ENCODE results near the gene COX4I2.
"Not testable (repeated sequence)": the region's sequence is repeated elsewhere in the genome, so short reads cannot be mapped to it uniquely, and the experiment has no call there.

The COX4I2 gene

GRCh38 chr20:31637660-31638059, at the start of gene COX4I2:
Gene COX4I2, plus strand, starts transcription at chr20:31637912. Its CDS starts 1,106 bp downstream, at chr20:31639018.
- no peaks in the 10 kb centered on the region for H3K4me1 ChIP-seq (ENCODE audit: control insufficient read depth, low read depth, low read length)
- H3K9me3 ChIP-seq (ENCODE audit: control insufficient read depth, low read depth, low read length), result no peaks in the 10 kb centered on the region
- H3K36me3 ChIP-seq (ENCODE audit: control insufficient read depth, low read depth, low read length), result no peaks in the 10 kb centered on the region
- no peak within 1 kb of the TSS for H3K4me3 ChIP-seq (ENCODE audit: low read length)
- no peak within 1 kb of the TSS for H3K27ac ChIP-seq (ENCODE audit: low read length)
- no peaks in the 10 kb centered on the region for H3K27me3 ChIP-seq (ENCODE audit: control insufficient read depth, insufficient read depth, low read length)
- no peak within 1 kb of the TSS for H3K9ac ChIP-seq (ENCODE audit: low read length)

- no peaks in the 10 kb centered on the region for H3K9me3 ChIP-seq (ENCODE audit: control insufficient read depth, low read depth, low read length)
- H3K4me1 ChIP-seq (ENCODE audit: control insufficient read depth, low read depth, low read length), result peaks cover 29% of the 10 kb centered on the region
- H3K27me3 ChIP-seq (ENCODE audit: control insufficient read depth, insufficient read depth, low read length), result peaks cover 11% of the 10 kb centered on the region
- no peak overlapping the region for H3K9ac ChIP-seq (ENCODE audit: low read length)
- H3K4me3 ChIP-seq (ENCODE audit: low read length), result no peak overlapping the region
- H3K36me3 ChIP-seq (ENCODE audit: control insufficient read depth, low read depth, low read length), result no peaks in the 10 kb centered on the region
- peak overlapping the region; percentile 44 for H3K27ac ChIP-seq (ENCODE audit: low read length)
Measured at GRCh38 chr20:31590717-31591225, 46.9 kb upstream of the COX4I2 start.

GRCh38 chr20:31593221-31594001, 44.3 kb upstream of the COX4I2 start:
- Histone ChIP-seq H3K4me3 (ENCODE audit: low read length) (no peak overlapping the region), H3K36me3 (ENCODE audit: control insufficient read depth, low read depth, low read length) (no peaks in the 10 kb centered on the region), H3K27me3 (ENCODE audit: control insufficient read depth, insufficient read depth, low read length) (peaks cover 2% of the 10 kb centered on the region), H3K9me3 (ENCODE audit: control insufficient read depth, low read depth, low read length) (no peaks in the 10 kb centered on the region), H3K4me1 (ENCODE audit: control insufficient read depth, low read depth, low read length) (peaks cover 21% of the 10 kb centered on the region), H3K27ac (ENCODE audit: low read length) (no peak overlapping the region), H3K9ac (ENCODE audit: low read length) (no peak overlapping the region)

GRCh38 chr20:31594002-31594557, 43.6 kb upstream of the COX4I2 start:
- no peaks in the 10 kb centered on the region for H3K36me3 ChIP-seq (ENCODE audit: control insufficient read depth, low read depth, low read length)
- no peaks in the 10 kb centered on the region for H3K27me3 ChIP-seq (ENCODE audit: control insufficient read depth, insufficient read depth, low read length)
- no peak overlapping the region for H3K9ac ChIP-seq (ENCODE audit: low read length)
- H3K4me1 ChIP-seq (ENCODE audit: control insufficient read depth, low read depth, low read length), result peaks cover 21% of the 10 kb centered on the region
- no peaks in the 10 kb centered on the region for H3K9me3 ChIP-seq (ENCODE audit: control insufficient read depth, low read depth, low read length)
- H3K27ac ChIP-seq (ENCODE audit: low read length), result no peak overlapping the region
- no peak overlapping the region for H3K4me3 ChIP-seq (ENCODE audit: low read length)

- Histone ChIP-seq H3K4me1 (ENCODE audit: control insufficient read depth, low read depth, low read length) (peaks cover 21% of the 10 kb centered on the region), H3K4me3 (ENCODE audit: low read length) (no peak overlapping the region), H3K9ac (ENCODE audit: low read length) (no peak overlapping the region), H3K9me3 (ENCODE audit: control insufficient read depth, low read depth, low read length) (no peaks in the 10 kb centered on the region), H3K36me3 (ENCODE audit: control insufficient read depth, low read depth, low read length) (no peaks in the 10 kb centered on the region), H3K27me3 (ENCODE audit: control insufficient read depth, insufficient read depth, low read length) (no peaks in the 10 kb centered on the region), H3K27ac (ENCODE audit: low read length) (no peak overlapping the region)
Measured at GRCh38 chr20:31594558-31595379, 42.9 kb upstream of the COX4I2 start.

- no peaks in the 10 kb centered on the region for H3K36me3 ChIP-seq (ENCODE audit: control insufficient read depth, low read depth, low read length)
- no peaks in the 10 kb centered on the region for H3K27me3 ChIP-seq (ENCODE audit: control insufficient read depth, insufficient read depth, low read length)
- peaks cover 21% of the 10 kb centered on the region for H3K4me1 ChIP-seq (ENCODE audit: control insufficient read depth, low read depth, low read length)
- peak overlapping the region; percentile 5 for H3K27ac ChIP-seq (ENCODE audit: low read length)
- no peaks in the 10 kb centered on the region for H3K9me3 ChIP-seq (ENCODE audit: control insufficient read depth, low read depth, low read length)
- no peak overlapping the region for H3K4me3 ChIP-seq (ENCODE audit: low read length)
- no peak overlapping the region for H3K9ac ChIP-seq (ENCODE audit: low read length)
Measured at GRCh38 chr20:31595380-31595653, 42.4 kb upstream of the COX4I2 start.

- Histone ChIP-seq H3K4me3 (ENCODE audit: low read length) (no peak overlapping the region), H3K4me1 (ENCODE audit: control insufficient read depth, low read depth, low read length) (peaks cover 21% of the 10 kb centered on the region)
Measured at GRCh38 chr20:31595654-31596411, 41.9 kb upstream of the COX4I2 start.

GRCh38 chr20:31596412-31596715, 41.3 kb upstream of the COX4I2 start:
- not testable (repeated sequence) for H3K4me3 ChIP-seq (ENCODE audit: low read length); H3K27me3 ChIP-seq (ENCODE audit: control insufficient read depth, insufficient read depth, low read length); H3K36me3 ChIP-seq (ENCODE audit: control insufficient read depth, low read depth, low read length); H3K9me3 ChIP-seq (ENCODE audit: control insufficient read depth, low read depth, low read length); H3K9ac ChIP-seq (ENCODE audit: low read length)
- peak overlapping the region; percentile 71 for H3K27ac ChIP-seq (ENCODE audit: low read length)
- H3K4me1 ChIP-seq (ENCODE audit: control insufficient read depth, low read depth, low read length), result peaks cover 16% of the 10 kb centered on the region

More at GRCh38 chr20:31595654-31596411, 41.9 kb upstream of the COX4I2 start:
- no peak overlapping the region for H3K9ac ChIP-seq (ENCODE audit: low read length)
- H3K27ac ChIP-seq (ENCODE audit: low read length), result peak overlapping the region; percentile 71
- H3K27me3 ChIP-seq (ENCODE audit: control insufficient read depth, insufficient read depth, low read length), result no peaks in the 10 kb centered on the region
- H3K36me3 ChIP-seq (ENCODE audit: control insufficient read depth, low read depth, low read length), result no peaks in the 10 kb centered on the region
- H3K9me3 ChIP-seq (ENCODE audit: control insufficient read depth, low read depth, low read length), result no peaks in the 10 kb centered on the region

- no peaks in the 10 kb centered on the region for H3K27me3 ChIP-seq (ENCODE audit: control insufficient read depth, insufficient read depth, low read length)
- no peak overlapping the region for H3K27ac ChIP-seq (ENCODE audit: low read length)
- H3K36me3 ChIP-seq (ENCODE audit: control insufficient read depth, low read depth, low read length), result no peaks in the 10 kb centered on the region
- peaks cover 15% of the 10 kb centered on the region for H3K4me1 ChIP-seq (ENCODE audit: control insufficient read depth, low read depth, low read length)
- no peak overlapping the region for H3K4me3 ChIP-seq (ENCODE audit: low read length)
- no peak overlapping the region for H3K9ac ChIP-seq (ENCODE audit: low read length)
- no peaks in the 10 kb centered on the region for H3K9me3 ChIP-seq (ENCODE audit: control insufficient read depth, low read depth, low read length)
Measured at GRCh38 chr20:31596831-31597480, 40.8 kb upstream of the COX4I2 start.

- Histone ChIP-seq H3K9ac (ENCODE audit: low read length) (no peak overlapping the region), H3K4me1 (ENCODE audit: control insufficient read depth, low read depth, low read length) (peaks cover 15% of the 10 kb centered on the region), H3K4me3 (ENCODE audit: low read length) (no peak overlapping the region), H3K9me3 (ENCODE audit: control insufficient read depth, low read depth, low read length) (no peaks in the 10 kb centered on the region), H3K27me3 (ENCODE audit: control insufficient read depth, insufficient read depth, low read length) (no peaks in the 10 kb centered on the region), H3K27ac (ENCODE audit: low read length) (no peak overlapping the region), H3K36me3 (ENCODE audit: control insufficient read depth, low read depth, low read length) (no peaks in the 10 kb centered on the region)
Measured at GRCh38 chr20:31597481-31597855, 40.2 kb upstream of the COX4I2 start.

GRCh38 chr20:31602431-31602778, 35.3 kb upstream of the COX4I2 start:
- H3K4me3 ChIP-seq (ENCODE audit: low read length), result no peak overlapping the region
- peaks cover 14% of the 10 kb centered on the region for H3K4me1 ChIP-seq (ENCODE audit: control insufficient read depth, low read depth, low read length)
- H3K9me3 ChIP-seq (ENCODE audit: control insufficient read depth, low read depth, low read length), result no peaks in the 10 kb centered on the region
- H3K27me3 ChIP-seq (ENCODE audit: control insufficient read depth, insufficient read depth, low read length), result no peaks in the 10 kb centered on the region
- H3K36me3 ChIP-seq (ENCODE audit: control insufficient read depth, low read depth, low read length), result no peaks in the 10 kb centered on the region
- H3K27ac ChIP-seq (ENCODE audit: low read length), result no peak overlapping the region
- H3K9ac ChIP-seq (ENCODE audit: low read length), result no peak overlapping the region
